Astrocyte (in vitro differentiated cells and primary cell): ENCODE data around the gene C1R. TPM values are rescaled to one million over a fixed set of nuclear protein-coding genes. Genes with fewer than 3 reads are reported as not detected.

ENCODE experiments used
- DNase-seq: peaks from one replicate; pipeline ENCODE4 v3.0.0-alpha.2; 2010; ENCODE audit warnings: low read depth
- FAIRE-seq: peaks from 2 replicates; lab custom pipeline; 2011; peaks lifted over from hg19 to GRCh38; lab: Jason Lieb, UNC
- H2AFZ ChIP-seq: 2 replicates; pipeline ENCODE4 v1.6.0; 2012; ENCODE audit warnings: low read depth, low read length, inconsistent platforms
- H3K27ac ChIP-seq: 2 replicates; pipeline ENCODE4 v1.5.1; 2011; ENCODE audit warnings: low read depth, low read length, inconsistent platforms
- H3K27me3 ChIP-seq: 2 replicates; pipeline ENCODE4 v1.6.0; 2011; ENCODE audit warnings: low read length, inconsistent platforms; ENCODE audit not compliant: insufficient read depth
- H3K36me3 ChIP-seq: 2 replicates; pipeline ENCODE4 v1.5.1; 2011; ENCODE audit warnings: low read length, inconsistent platforms; ENCODE audit not compliant: insufficient read depth
- H3K4me1 ChIP-seq: 2 replicates; pipeline ENCODE4 v1.5.1; 2011; ENCODE audit warnings: low read length, inconsistent platforms; ENCODE audit not compliant: insufficient read depth
- H3K4me2 ChIP-seq: 2 replicates; pipeline ENCODE4 v1.6.0; 2012; ENCODE audit warnings: low read length, inconsistent platforms
- H3K4me3 ChIP-seq: 2 replicates; pipeline ENCODE4 v1.5.1; 2011; ENCODE audit warnings: low read depth, mild to moderate bottlenecking, low read length, inconsistent platforms; ENCODE audit not compliant: insufficient read depth
- H3K79me2 ChIP-seq: 2 replicates; pipeline ENCODE4 v1.6.0; 2012; ENCODE audit warnings: mild to moderate bottlenecking, low read length, inconsistent platforms; ENCODE audit not compliant: insufficient read depth
- H3K9ac ChIP-seq: 2 replicates; pipeline ENCODE4 v1.6.0; 2012; ENCODE audit warnings: mild to moderate bottlenecking, low read length, inconsistent platforms
- H3K9me3 ChIP-seq: 2 replicates; pipeline ENCODE4 v1.5.1; 2012; ENCODE audit warnings: low read depth, mild to moderate bottlenecking, low read length, inconsistent platforms; ENCODE audit not compliant: insufficient read depth
- H4K20me1 ChIP-seq: 2 replicates; pipeline ENCODE4 v1.6.0; 2012; ENCODE audit warnings: low read length, inconsistent platforms; ENCODE audit not compliant: insufficient read depth
- H3K27ac Mint-ChIP-seq: one replicate; pipeline ENCODE4 v1.8.0; 2021; ENCODE audit warnings: mild to moderate bottlenecking, mixed read lengths; ENCODE audit not compliant: unreplicated experiment
- H3K27me3 Mint-ChIP-seq: one replicate; pipeline ENCODE4 v1.8.0; 2021; ENCODE audit warnings: low read depth, mixed read lengths; ENCODE audit not compliant: unreplicated experiment
- H3K36me3 Mint-ChIP-seq: one replicate; pipeline ENCODE4 v1.8.0; 2021; ENCODE audit warnings: low read depth, mixed read lengths; ENCODE audit not compliant: unreplicated experiment
- H3K4me1 Mint-ChIP-seq: one replicate; pipeline ENCODE4 v1.8.0; 2021; ENCODE audit warnings: low read depth, mixed read lengths; ENCODE audit not compliant: unreplicated experiment
- H3K4me3 Mint-ChIP-seq: one replicate; pipeline ENCODE4 v1.8.0; 2021; ENCODE audit warnings: mild to moderate bottlenecking, moderate library complexity, mixed read lengths; ENCODE audit not compliant: unreplicated experiment
- H3K9me3 Mint-ChIP-seq: one replicate; pipeline ENCODE4 v1.8.0; 2021; ENCODE audit warnings: mild to moderate bottlenecking, mixed read lengths; ENCODE audit not compliant: unreplicated experiment
- EZH2 ChIP-seq: IDR thresholded peaks from 2 replicates; pipeline ENCODE4 v1.6.1; 2012; ENCODE audit warnings: mild to moderate bottlenecking, low read length, inconsistent platforms; ENCODE audit not compliant: insufficient read depth
- total RNA-seq: library from RNA; stranded (reverse); gene quantifications from 2 replicates; pipeline ENCODE4 v1.2.1, GENCODE V29; 2021
- TF ChIP-seq, protein P1 (sequence below): IDR thresholded peaks from 2 replicates; pipeline ENCODE4 v1.5.1; 2011; ENCODE audit warnings: low read depth, mild to moderate bottlenecking, inconsistent platforms, low read length, moderate library complexity; ENCODE audit not compliant: insufficient read depth

C1R gene
- total RNA-seq, 1 donor from 2014 or later: 0.86 TPM

DNA sequence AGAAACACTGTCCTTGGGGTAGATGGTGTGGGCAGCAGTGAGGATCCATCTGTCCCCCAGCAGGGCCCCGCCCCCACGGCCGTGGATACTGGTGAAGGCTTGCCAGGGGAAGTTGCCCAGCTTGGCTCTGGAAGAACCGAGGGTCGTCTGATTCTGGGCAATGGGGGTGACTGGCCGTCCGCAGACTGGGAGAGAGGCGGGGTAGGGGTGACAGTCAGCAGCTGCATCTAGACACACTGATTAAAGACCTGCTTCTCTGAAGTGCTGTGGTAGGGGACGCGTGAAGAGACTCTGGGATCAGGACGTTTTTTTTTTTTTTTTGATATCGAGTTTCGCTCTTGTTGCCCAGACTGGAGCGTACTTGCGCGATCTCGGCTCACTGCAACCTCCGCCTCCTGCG lies 4.7 kb upstream of the C1R start:
- Mint-ChIP-seq H3K27ac (no peak overlapping the region), H3K4me3 (no peak overlapping the region), H3K36me3 (peaks cover 12% of the 10 kb centered on the region), H3K4me1 (no peaks in the 10 kb centered on the region), H3K9me3 (peaks cover under 1% of the 10 kb centered on the region), H3K27me3 (peaks cover 4% of the 10 kb centered on the region)
- Histone ChIP-seq H3K9ac (no peak overlapping the region), H3K27ac (no peak overlapping the region), H3K9me3 (no peaks in the 10 kb centered on the region), H3K27me3 (peaks cover 3% of the 10 kb centered on the region), H2AFZ (no peak overlapping the region), H3K4me1 (peaks cover 3% of the 10 kb centered on the region), H3K4me3 (no peak overlapping the region), H3K36me3 (no peaks in the 10 kb centered on the region), H3K79me2 (no peaks in the 10 kb centered on the region), H3K4me2 (no peak overlapping the region), H4K20me1 (peaks cover 3% of the 10 kb centered on the region)
- FAIRE-seq (no peak), DNase-seq (no peak)
- TF ChIP-seq, protein P1, sequence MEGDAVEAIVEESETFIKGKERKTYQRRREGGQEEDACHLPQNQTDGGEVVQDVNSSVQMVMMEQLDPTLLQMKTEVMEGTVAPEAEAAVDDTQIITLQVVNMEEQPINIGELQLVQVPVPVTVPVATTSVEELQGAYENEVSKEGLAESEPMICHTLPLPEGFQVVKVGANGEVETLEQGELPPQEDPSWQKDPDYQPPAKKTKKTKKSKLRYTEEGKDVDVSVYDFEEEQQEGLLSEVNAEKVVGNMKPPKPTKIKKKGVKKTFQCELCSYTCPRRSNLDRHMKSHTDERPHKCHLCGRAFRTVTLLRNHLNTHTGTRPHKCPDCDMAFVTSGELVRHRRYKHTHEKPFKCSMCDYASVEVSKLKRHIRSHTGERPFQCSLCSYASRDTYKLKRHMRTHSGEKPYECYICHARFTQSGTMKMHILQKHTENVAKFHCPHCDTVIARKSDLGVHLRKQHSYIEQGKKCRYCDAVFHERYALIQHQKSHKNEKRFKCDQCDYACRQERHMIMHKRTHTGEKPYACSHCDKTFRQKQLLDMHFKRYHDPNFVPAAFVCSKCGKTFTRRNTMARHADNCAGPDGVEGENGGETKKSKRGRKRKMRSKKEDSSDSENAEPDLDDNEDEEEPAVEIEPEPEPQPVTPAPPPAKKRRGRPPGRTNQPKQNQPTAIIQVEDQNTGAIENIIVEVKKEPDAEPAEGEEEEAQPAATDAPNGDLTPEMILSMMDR: no peak
- no peak for TF ChIP-seq EZH2

- Mint-ChIP-seq H3K9me3 (no peaks in the 10 kb centered on the region), H3K4me1 (no peaks in the 10 kb centered on the region), H3K27me3 (peaks cover 6% of the 10 kb centered on the region), H3K36me3 (peaks cover 9% of the 10 kb centered on the region), H3K4me3 (no peak overlapping the region), H3K27ac (no peak overlapping the region)
- FAIRE-seq (no peak), DNase-seq (no peak)
- Histone ChIP-seq H3K9me3 (no peaks in the 10 kb centered on the region), H3K4me2 (no peak overlapping the region), H3K4me3 (no peak overlapping the region), H3K4me1 (peaks cover 5% of the 10 kb centered on the region), H3K9ac (no peak overlapping the region), H4K20me1 (no peaks in the 10 kb centered on the region), H3K79me2 (no peaks in the 10 kb centered on the region), H3K27ac (no peak overlapping the region), H3K27me3 (peaks cover 3% of the 10 kb centered on the region), H3K36me3 (no peaks in the 10 kb centered on the region), H2AFZ (no peak overlapping the region)
- TF ChIP-seq, protein P1: no peak
- no peak for TF ChIP-seq EZH2
Measured at GRCh38 chr12:7096006-7096932, 4.0 kb upstream of the C1R start.

DNA sequence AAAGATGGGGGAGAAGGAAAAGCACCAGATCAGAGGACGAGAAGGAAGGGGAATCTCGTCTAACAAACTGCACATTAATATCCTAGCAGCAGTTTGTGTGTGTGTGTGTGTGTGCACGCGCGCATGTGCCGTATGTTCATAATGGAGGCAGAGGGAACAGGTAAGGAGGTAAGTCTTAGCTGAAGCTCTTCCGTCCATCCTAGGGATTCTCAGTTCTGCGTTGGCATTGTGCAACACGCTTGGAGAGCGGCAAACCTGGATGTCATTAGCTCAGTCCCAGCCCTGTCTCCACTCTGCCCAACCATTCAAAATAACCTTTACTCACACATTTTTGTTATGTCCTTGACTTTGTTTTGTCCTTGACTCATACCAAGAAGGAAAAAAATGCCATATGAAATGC lies 1.6 kb upstream of the C1R start:
- H3K27ac Mint-ChIP-seq: no peak overlapping the region
- TF ChIP-seq EZH2: no peak
- TF ChIP-seq, protein P1: no peak
- Histone ChIP-seq H3K9me3 (no peaks in the 10 kb centered on the region), H3K36me3 (no peaks in the 10 kb centered on the region), H4K20me1 (no peaks in the 10 kb centered on the region), H2AFZ (no peak overlapping the region), H3K4me3 (no peak overlapping the region), H3K4me2 (no peak overlapping the region), H3K27me3 (peaks cover 6% of the 10 kb centered on the region), H3K4me1 (peaks cover 5% of the 10 kb centered on the region), H3K9ac (no peak overlapping the region), H3K79me2 (no peaks in the 10 kb centered on the region), H3K27ac (no peak overlapping the region)
- H3K36me3 Mint-ChIP-seq: peaks cover 11% of the 10 kb centered on the region
- DNase-seq (no peak), FAIRE-seq (no peak)
- no peaks in the 10 kb centered on the region for H3K4me1 Mint-ChIP-seq
- no peak overlapping the region for H3K4me3 Mint-ChIP-seq
- peaks cover under 1% of the 10 kb centered on the region for H3K9me3 Mint-ChIP-seq
- peaks cover 19% of the 10 kb centered on the region for H3K27me3 Mint-ChIP-seq
